K562 (cell line): ENCODE measurements around the gene GNA14. TPM values are rescaled to one million over a fixed set of nuclear protein-coding genes. Genes with fewer than 3 reads are reported as not detected.

ENCODE experiments used
- ATAC-seq: fragments of 200-7000 bp; cut with Tn5 transposase; 3 replicates; pipeline ENCODE4 v1.9.1; 2020; ENCODE audit warnings: moderate library complexity
- BruUV-seq: library from RNA; stranded (reverse); fragments of 400-500 nt; replicated peaks from 2 replicates; lab custom pipeline; 2021; lab: Mats Ljungman, UMichigan
- CTCF ChIA-PET: fragments of 300-600 bp; formaldehyde crosslinking; extraction: SDS; loops from one replicate; lab custom pipeline; 2021; ENCODE audit warnings: low intra/inter-chr PET ratio; lab: Yijun Ruan, JAX
- POLR2A ChIA-PET: fragments of 300-600, 350-650 bp; sonication (Branson Sonifier 250); formaldehyde crosslinking; extraction: SDS; loops from one replicate; lab custom pipeline; 2021; ENCODE audit warnings: antibody characterized with exemption, inconsistent platforms; lab: Yijun Ruan, JAX
- DNase-seq, 4 experiments: peaks; one replicate each; pipeline versions ENCODE4 v3.0.0 to v3.0.0-alpha.2; 2011 to 2018; ENCODE audit warnings: low spot score in 3 of 4, mixed read lengths in 3 of 4; ENCODE audit errors: extremely low read depth in 1 of 4
- FAIRE-seq: peaks from 2 replicates; lab custom pipeline; 2011; peaks lifted over from hg19 to GRCh38; lab: Jason Lieb, UNC
- H2AFZ ChIP-seq: 2 replicates; pipeline ENCODE4 v1.6.0; 2011; ENCODE audit warnings: low read depth, low read length, control low read depth, inconsistent platforms
- H3K27ac ChIP-seq: fragments of 200-600 bp; 3 replicates; pipeline ENCODE4 v1.8.0; 2011; ENCODE audit warnings: low read depth, mild to moderate bottlenecking, control low read depth, inconsistent platforms, low read length, moderate library complexity, mixed read lengths; ENCODE audit errors: extremely low read depth
- H3K27me3 ChIP-seq, 2 experiments: fragments of 300-600 bp in 1 of 2; 2 replicates in 1 of 2; 3 replicates in 1 of 2; pipeline versions ENCODE4 v1.6.0 to v1.8.0; 2011; ENCODE audit warnings: inconsistent platforms in 2 of 2, low read length in 2 of 2, mild to moderate bottlenecking in 1 of 2, mixed read lengths in 1 of 2, moderate library complexity in 1 of 2; ENCODE audit not compliant: control insufficient read depth in 2 of 2, insufficient read depth in 2 of 2
- H3K36me3 ChIP-seq: fragments of 300-600 bp; 3 replicates; pipeline ENCODE4 v1.8.0; 2011; ENCODE audit warnings: mild to moderate bottlenecking, low read length, inconsistent platforms; ENCODE audit not compliant: control insufficient read depth, insufficient read depth
- H3K4me1 ChIP-seq, 2 experiments: fragments of 200-600 bp in 1 of 2; replicated peaks in 1 of 2; 2 replicates in 1 of 2; 3 replicates in 1 of 2; pipeline versions ENCODE4 v1.5.1 to v1.8.0; 2011; ENCODE audit warnings: inconsistent platforms in 2 of 2, low read length in 2 of 2, mild to moderate bottlenecking in 1 of 2, mixed read lengths in 1 of 2, moderate library complexity in 1 of 2; ENCODE audit not compliant: control insufficient read depth in 2 of 2, insufficient read depth in 2 of 2
- H3K4me2 ChIP-seq: 2 replicates; pipeline ENCODE4 v1.6.1; 2011; ENCODE audit warnings: low read length, control low read depth, inconsistent platforms, mixed read lengths; ENCODE audit not compliant: insufficient read depth
- H3K4me3 ChIP-seq: fragments of 200-600 bp; sonication (generic), shearing (Covaris generic); 2 replicates; pipeline ENCODE4 v1.5.1; 2016; ENCODE audit warnings: control low read depth, inconsistent platforms
- H3K79me2 ChIP-seq: fragments of 200-600 bp; 3 replicates; pipeline ENCODE4 v1.8.0; 2011; ENCODE audit warnings: low read length, inconsistent platforms; ENCODE audit not compliant: control insufficient read depth, insufficient read depth
- H3K9ac ChIP-seq, 2 experiments: 2 replicates each; pipeline versions ENCODE4 v1.6.0 to v1.6.1; 2011; ENCODE audit warnings: low read depth in 2 of 2, low read length in 2 of 2, control low read depth in 1 of 2, inconsistent platforms in 1 of 2, mild to moderate bottlenecking in 1 of 2, mixed read lengths in 1 of 2; ENCODE audit not compliant: insufficient read depth in 1 of 2
- H3K9me1 ChIP-seq: one replicate; pipeline ENCODE4 v1.6.0; 2011; ENCODE audit warnings: inconsistent platforms, mild to moderate bottlenecking, low read length, moderate library complexity; ENCODE audit not compliant: control insufficient read depth, insufficient read depth
- H3K9me3 ChIP-seq: replicated peaks from 2 replicates; pipeline ENCODE4 v1.5.1; 2011; ENCODE audit warnings: low read depth, low read length, inconsistent platforms; ENCODE audit not compliant: control insufficient read depth, insufficient read depth
- H4K20me1 ChIP-seq: replicated peaks from 2 replicates; pipeline ENCODE4 v1.6.1; 2011; ENCODE audit warnings: low read length, inconsistent platforms, mixed read lengths; ENCODE audit not compliant: control insufficient read depth, insufficient read depth
- EP400 ChIP-seq: fragments of 450-650 bp; IDR thresholded peaks from 2 replicates; pipeline ENCODE4 v1.6.1; 2017; ENCODE audit warnings: antibody characterized with exemption, mild to moderate bottlenecking, moderate library complexity
- FOSL1 ChIP-seq: fragments of 200-800 bp; sonication (Bioruptor generic); conservative IDR thresholded peaks from 2 replicates; pipeline ENCODE4 v1.6.1; 2016; ENCODE audit warnings: missing genetic modification characterization, missing compliant biosample characterization
- FOXK2 ChIP-seq, 2 experiments: fragments of 450-650 bp; IDR thresholded peaks in 1 of 2; conservative IDR thresholded peaks in 1 of 2; 2 replicates each; pipeline ENCODE4 v1.6.1; 2016; ENCODE audit warnings: low read depth in 2 of 2, mild to moderate bottlenecking in 1 of 2
- NRF1 ChIP-seq, 2 experiments: fragments of 450-650 bp; IDR thresholded peaks in 1 of 2; conservative IDR thresholded peaks in 1 of 2; 2 replicates each; pipeline ENCODE4 v1.6.1; 2014; ENCODE audit warnings: mild to moderate bottlenecking in 2 of 2
- SREBF2 ChIP-seq: sonication (generic); formaldehyde crosslinking; IDR thresholded peaks from 2 replicates; pipeline ENCODE4 v1.4.0; 2020; ENCODE audit warnings: mild to moderate bottlenecking, missing genetic modification reagents
- ZFX ChIP-seq: sonication (generic); formaldehyde crosslinking; IDR thresholded peaks from 2 replicates; pipeline ENCODE4 v1.8.0; 2022; ENCODE audit warnings: mild to moderate bottlenecking, missing genetic modification reagents, moderate library complexity
- ZNF282 ChIP-seq: sonication (generic); formaldehyde crosslinking; IDR thresholded peaks from 2 replicates; pipeline ENCODE4 v1.8.1; 2023; ENCODE audit warnings: missing genetic modification reagents
- WGBS: fragments of 100-300 bp; shearing (Covaris generic); methylation state at CpG from one replicate; pipeline ENCODE4 v1.1.6; 2016; ENCODE audit warnings: low coverage, mixed read lengths; ENCODE audit not compliant: insufficient coverage; ENCODE audit errors: missing lambda C conversion rate; 5-methylcytosine and 5-hydroxymethylcytosine counted together
- in situ Hi-C: fragments of 300-500 bp; cut with MboI; formaldehyde crosslinking; loops from 4 replicates; pipeline ENCODE4 v1.15.0; 2018; ENCODE audit warnings: inconsistent platforms, mixed read lengths
- intact Hi-C: fragments of 100-400 bp; cut with micrococcal nuclease; formaldehyde crosslinking; loops from 2 replicates; pipeline ENCODE4 v1.14.2; 2022
- polyA plus RNA-seq, 8 experiments: library from polyadenylated mRNA; depleted of rRNA in 4 of 8; stranded (reverse) in 5 of 8; unstranded in 3 of 8; fragments of >200 nt; fragmentation: Nextera tagmentation in 2 of 8; fragmentation: Illumina TruSeq in 1 of 8; extraction: Ambion mirVana in 2 of 8; extraction: Trizol in 1 of 8; gene quantifications; 2 replicates each; pipeline versions ENCODE4 v1.2.1 to v1.2.3, GENCODE V29; 2011 to 2014; ENCODE audit warnings: inconsistent platforms in 1 of 8, missing spikeins in 1 of 8
- total RNA-seq, 7 experiments: library from RNA; depleted of rRNA in 6 of 7; stranded (reverse); fragments of >200 nt in 6 of 7; fragmentation: Illumina TruSeq in 2 of 7; extraction: Trizol in 2 of 7; gene quantifications; 2 replicates each; pipeline versions ENCODE4 v1.2.1 to v1.2.3, GENCODE V29; 2011 to 2021; ENCODE audit warnings: low replicate concordance in 1 of 7

Gene GNA14
- total and polyA plus RNA-seq, 9 of the 15 experiments (the other 6 are each of a cell fraction or from before 2014, with no cell fraction given), result 0.03 to 0.11 (median 0.03) TPM; not detected in 6

- CTCF ChIA-PET, result no interaction called here
- intact Hi-C loops, result no loop called here
- FAIRE-seq (no peak), DNase-seq (peak in 1 of 4 experiments; percentile 5), ATAC-seq (0 out of 3 replicates have a peak, but pooled peaks have one; percentile 46)
- Histone ChIP-seq H2AFZ (no peak overlapping the region), H3K4me1 (no peaks in the 10 kb centered on the region; a peak in 1 of 5 replicates), H3K36me3 (no peaks in the 10 kb centered on the region), H3K9me1 (no peaks in the 10 kb centered on the region), H4K20me1 (no peaks in the 10 kb centered on the region), H3K9me3 (no peaks in the 10 kb centered on the region), H3K27ac (no peak overlapping the region), H3K27me3 (no peaks in the 10 kb centered on the region; a peak in 3 of 5 replicates), H3K4me3 (no peak overlapping the region), H3K79me2 (no peaks in the 10 kb centered on the region), H3K9ac (no peak overlapping the region), H3K4me2 (no peak overlapping the region)
- BruUV-seq, result no TSS peak
- 14% methylated on average over 11 of the region's 18 CpGs for WGBS
- TF ChIP-seq NRF1 (conservative IDR thresholded peaks at IDR 0.05 in 1 of 2, IDR thresholded peaks at IDR 0.05 in 1 of 2) (peak; percentile 81 to 85), FOXK2 (conservative IDR thresholded peaks at IDR 0.05 in 1 of 2, IDR thresholded peaks at IDR 0.05 in 1 of 2; ENCODE audit: low read depth in 2 of 2) (no peak), ZFX (no peak), EP400 (no peak)
- in situ Hi-C loops, result no loop called here
- POLR2A ChIA-PET, result interaction anchor here (0.7 kb wide), 1 partner anchor 30 kb away, joined by 3 read pairs; no protein-coding TSS in a partner anchor
Measured at GRCh38 chr9:77600810-77601209, 47.3 kb downstream of the GNA14 start.

- Histone ChIP-seq H2AFZ (no peak overlapping the region), H3K9me3 (no peaks in the 10 kb centered on the region), H3K4me1 (no peaks in the 10 kb centered on the region; a peak in 1 of 5 replicates), H3K27me3 (no peaks in the 10 kb centered on the region; a peak in 3 of 5 replicates), H3K27ac (no peak overlapping the region), H3K9me1 (no peaks in the 10 kb centered on the region), H3K4me3 (no peak overlapping the region), H3K9ac (no peak overlapping the region), H4K20me1 (no peaks in the 10 kb centered on the region), H3K36me3 (no peaks in the 10 kb centered on the region), H3K4me2 (no peak overlapping the region), H3K79me2 (no peaks in the 10 kb centered on the region)
- intact Hi-C loops (no loop called here), in situ Hi-C loops (no loop called here)
- no TSS peak for BruUV-seq
- WGBS, result 48% methylated on average over 6 of the region's 8 CpGs
- ChIA-PET POLR2A (no interaction called here), CTCF (no interaction called here)
- DNase-seq (no peak), FAIRE-seq (no peak), ATAC-seq (no peak)
- TF ChIP-seq ZNF282 (CRISPR knock-in tag), result no peak
- TF ChIP-seq FOSL1 (tag), result no peak
- no peak for TF ChIP-seq SREBF2
Measured at GRCh38 chr9:77599492-77599891, 48.6 kb downstream of the GNA14 start.
